WTC11 (cell line): ENCODE data around the gene TMEM187. TPM values are rescaled to one million over a fixed set of nuclear protein-coding genes. Genes with fewer than 3 reads are reported as not detected.

ENCODE experiments used
- ATAC-seq: fragments of 200-7000 bp; cut with Tn5 transposase; 2 replicates; pipeline ENCODE4 v1.10.0; 2021; ENCODE audit warnings: mild to moderate bottlenecking, moderate library complexity
- CTCF ChIA-PET: fragments of 300-600 bp; sonication (Branson Sonifier 250); formaldehyde crosslinking; loops from one replicate; lab custom pipeline; 2021; ENCODE audit warnings: antibody characterized with exemption; lab: Charles Lee
- POLR2A ChIA-PET: fragments of 350-600 bp; sonication (Branson Sonifier 250); formaldehyde crosslinking; loops from one replicate; lab custom pipeline; 2021; ENCODE audit warnings: antibody characterized with exemption; lab: Charles Lee
- DNase-seq: peaks from one replicate; pipeline ENCODE4 v3.0.0; 2021; ENCODE audit warnings: low spot score
- H3K27ac Mint-ChIP-seq: 2 replicates; pipeline ENCODE4 v1.8.0; 2021; ENCODE audit warnings: mixed read lengths
- H3K27me3 Mint-ChIP-seq: 2 replicates; pipeline ENCODE4 v1.8.0; 2021; ENCODE audit warnings: low read depth, mild to moderate bottlenecking, moderate library complexity, mixed read lengths
- H3K36me3 Mint-ChIP-seq: 2 replicates; pipeline ENCODE4 v1.8.0; 2021; ENCODE audit warnings: mixed read lengths
- H3K4me1 Mint-ChIP-seq: 2 replicates; pipeline ENCODE4 v1.8.0; 2022; ENCODE audit warnings: mixed read lengths
- H3K4me3 Mint-ChIP-seq: 2 replicates; pipeline ENCODE4 v1.8.0; 2021; ENCODE audit warnings: mild to moderate bottlenecking, moderate library complexity, mixed read lengths
- H3K9me3 Mint-ChIP-seq: 2 replicates; pipeline ENCODE4 v1.8.0; 2021; ENCODE audit warnings: mixed read lengths
- FOXP4 ChIP-seq: sonication (generic); formaldehyde crosslinking; IDR thresholded peaks from 2 replicates; pipeline ENCODE4 v1.8.0; 2022; ENCODE audit warnings: mild to moderate bottlenecking, missing genetic modification reagents
- JUN ChIP-seq: sonication (generic); formaldehyde crosslinking; IDR thresholded peaks from 2 replicates; pipeline ENCODE4 v1.8.0; 2023; ENCODE audit warnings: mild to moderate bottlenecking, missing genetic modification reagents
- MLX ChIP-seq: sonication (generic); formaldehyde crosslinking; IDR thresholded peaks from 2 replicates; pipeline ENCODE4 v1.8.1; 2023; ENCODE audit warnings: mild to moderate bottlenecking, missing genetic modification reagents, moderate library complexity
- NR3C1 ChIP-seq: sonication (generic); formaldehyde crosslinking; conservative IDR thresholded peaks from 2 replicates; pipeline ENCODE4 v1.8.1; 2023; ENCODE audit warnings: low read depth, mild to moderate bottlenecking, missing genetic modification reagents
- PRRX2 ChIP-seq: fragments of 250-450 bp; sonication (Bioruptor Pico); IDR thresholded peaks from 2 replicates; pipeline ENCODE4 v1.8.0; 2021; ENCODE audit warnings: mild to moderate bottlenecking
- TEAD1 ChIP-seq: sonication (generic); formaldehyde crosslinking; IDR thresholded peaks from 2 replicates; pipeline ENCODE4 v1.8.0; 2022; ENCODE audit warnings: mild to moderate bottlenecking, missing genetic modification reagents
- ZNF232 ChIP-seq: sonication (generic); formaldehyde crosslinking; IDR thresholded peaks from 2 replicates; pipeline ENCODE4 v1.8.0; 2022; ENCODE audit warnings: mild to moderate bottlenecking, missing genetic modification reagents
- ZNF281 ChIP-seq: sonication (generic); formaldehyde crosslinking; IDR thresholded peaks from 2 replicates; pipeline ENCODE4 v1.8.0; 2023; ENCODE audit warnings: mild to moderate bottlenecking, missing genetic modification reagents
- ZNF425 ChIP-seq: fragments of 250-450 bp; sonication (Bioruptor Pico); conservative IDR thresholded peaks from 2 replicates; pipeline ENCODE4 v1.9.0; 2021; ENCODE audit warnings: mild to moderate bottlenecking
- ZNF532 ChIP-seq: fragments of 250-450 bp; sonication (Bioruptor Pico); IDR thresholded peaks from 2 replicates; pipeline ENCODE4 v1.9.0; 2021; ENCODE audit warnings: mild to moderate bottlenecking, borderline replicate concordance
- ZNF671 ChIP-seq: fragments of 250-450 bp; sonication (Bioruptor Pico); IDR thresholded peaks from 2 replicates; pipeline ENCODE4 v1.8.0; 2021; ENCODE audit warnings: mild to moderate bottlenecking
- ZSCAN18 ChIP-seq: fragments of 250-450 bp; sonication (Bioruptor Pico); IDR thresholded peaks from 2 replicates; pipeline ENCODE4 v2.1.2; 2022; ENCODE audit warnings: mild to moderate bottlenecking, moderate library complexity
- total RNA-seq: library from RNA; stranded (reverse); gene quantifications from 3 replicates; pipeline ENCODE4 v1.2.3, GENCODE V29; 2021

The TMEM187 gene
- total RNA-seq, 1 experiment from 2014 or later = 8.4 TPM

GRCh38 chrX:153937056-153937455 is 35.5 kb upstream of the TMEM187 start (continued):
- TF ChIP-seq ZNF532 (CRISPR knock-in tag) = no peak
- TF ChIP-seq ZNF232 (CRISPR knock-in tag) = no peak

- POLR2A ChIA-PET = no interaction called here
- DNase-seq = no peak
- no peak overlapping the region; the same call in 1 of the 2 replicates for H3K27ac Mint-ChIP-seq
- CTCF ChIA-PET = interaction anchor here (0.7 to 2.0 kb wide), 4 partner anchors 9 to 291 kb away, joined by 3 to 6 read pairs (median 4); partner anchors contain the start of gene DUSP9
- peaks cover 21% of the 10 kb centered on the region for H3K4me1 Mint-ChIP-seq
- H3K27me3 Mint-ChIP-seq = no peaks in the 10 kb centered on the region
- no peak for TF ChIP-seq PRRX2 (CRISPR knock-in tag)
- no peak for TF ChIP-seq ZNF671 (CRISPR knock-in tag)
- TF ChIP-seq FOXP4 (CRISPR knock-in tag) = no peak
- no peak for TF ChIP-seq ZSCAN18 (CRISPR knock-in tag)
- TF ChIP-seq NR3C1 (CRISPR knock-in tag) = no peak
- no peak for TF ChIP-seq TEAD1
- no peak for TF ChIP-seq MLX (CRISPR knock-in tag)
- no peak for TF ChIP-seq ZNF425 (CRISPR knock-in tag)
- TF ChIP-seq JUN (CRISPR knock-in tag) = no peak
- TF ChIP-seq ZNF281 = no peak
- H3K4me3 Mint-ChIP-seq = no peak overlapping the region
- H3K9me3 Mint-ChIP-seq = no peaks in the 10 kb centered on the region
- H3K36me3 Mint-ChIP-seq = no peaks in the 10 kb centered on the region
- no peak for ATAC-seq
Measured at GRCh38 chrX:153938226-153938786, 34.2 kb upstream of the TMEM187 start.
